ENCODE measurements around the gene JAZF1.

- TF ChIP-seq YY1 (IDR thresholded peaks at IDR 0.05; ENCODE audit: insufficient read depth, insufficient read length), result no peak
- no peak for TF ChIP-seq SUZ12 (IDR thresholded peaks at IDR 0.05; ENCODE audit: extremely low read depth, insufficient read depth, insufficient read length)
Measured at GRCh38 chr7:27918503-27918902, 262.1 kb downstream of the JAZF1 start.
